CD4-positive, alpha-beta T cell treated with Interleukin-6 for 4 hours (primary cell): ENCODE measurements around the gene ZNF431.
"Not testable (repeated sequence)": the region's sequence is repeated elsewhere in the genome, so short reads cannot be mapped to it uniquely, and the experiment has no call there.

Experiments
- DNase-seq: peaks from one replicate; pipeline ENCODE4 v3.0.0-alpha.2; 2020; ENCODE audit warnings: mixed read lengths

Gene ZNF431

GRCh38 chr19:21147540-21147939 lies 5.7 kb downstream of the ZNF431 start:
- DNase-seq: no peak

GRCh38 chr19:21148681-21149080 lies 6.8 kb downstream of the ZNF431 start:
- no peak for DNase-seq

GRCh38 chr19:21149877-21150276 lies 8.0 kb downstream of the ZNF431 start:
- DNase-seq: no peak

GRCh38 chr19:21151460-21151859 lies 9.6 kb downstream of the ZNF431 start:
- no peak for DNase-seq

- DNase-seq: no peak
These were observed 16.8 kb downstream of the ZNF431 start for GRCh38 chr19:21158523-21159135.

GRCh38 chr19:21164541-21164940 lies 22.7 kb downstream of the ZNF431 start:
- no peak for DNase-seq

- no peak for DNase-seq
These were observed 24.6 kb downstream of the ZNF431 start for GRCh38 chr19:21166436-21166835.

- DNase-seq: no peak
These were observed 55.9 kb downstream of the ZNF431 start for GRCh38 chr19:21197590-21198295.

GRCh38 chr19:21202865-21203494 lies 61.1 kb downstream of the ZNF431 start:
- peak; percentile 31 for DNase-seq

- no peak for DNase-seq
These were observed 68.3 kb downstream of the ZNF431 start for GRCh38 chr19:21210037-21210621.

GRCh38 chr19:21221693-21222092 lies 79.9 kb downstream of the ZNF431 start:
- DNase-seq: no peak

- DNase-seq: not testable (repeated sequence)
These were observed 88.1 kb downstream of the ZNF431 start for GRCh38 chr19:21229938-21230337.

- no peak for DNase-seq
These were observed 91.9 kb downstream of the ZNF431 start for GRCh38 chr19:21233691-21234090.

- DNase-seq: not testable (repeated sequence)
These were observed 94.9 kb downstream of the ZNF431 start for GRCh38 chr19:21236751-21237150.

- DNase-seq: no peak
These were observed 96.8 kb downstream of the ZNF431 start for GRCh38 chr19:21238670-21239069.
